H1 (cell line): ENCODE results near the gene TMEM147. TPM values are rescaled to one million over a fixed set of nuclear protein-coding genes. Genes with fewer than 3 reads are reported as not detected.
A peak's percentile ranks its signal among the peaks of the same experiment; 100 is the strongest.

Experiments used
- E2F6 ChIP-seq: IDR thresholded peaks from 2 replicates; pipeline ENCODE4 v1.6.1; 2012; ENCODE audit warnings: inconsistent platforms
- EP300 ChIP-seq, 2 experiments: IDR thresholded peaks; 1 replicate in 1 of 2; 2 replicates in 1 of 2; pipeline ENCODE4 v1.6.1; 2011 to 2012; ENCODE audit warnings: low read depth in 2 of 2, low read length in 2 of 2, mild to moderate bottlenecking in 2 of 2, borderline replicate concordance in 1 of 2, inconsistent platforms in 1 of 2, moderate library complexity in 1 of 2
- HDAC2 ChIP-seq, 2 experiments: fragments of 300-600 bp in 1 of 2; sonication (generic) in 1 of 2; IDR thresholded peaks; 2 replicates each; pipeline ENCODE4 v1.6.1; 2011 to 2012; ENCODE audit warnings: low read depth in 2 of 2, low read length in 2 of 2, mild to moderate bottlenecking in 2 of 2, moderate library complexity in 2 of 2, borderline replicate concordance in 1 of 2, inconsistent platforms in 1 of 2
- KDM5A ChIP-seq: fragments of 200-600 bp; IDR thresholded peaks from 2 replicates; pipeline ENCODE4 v1.7.1; 2012; ENCODE audit warnings: mild to moderate bottlenecking, low read length, inconsistent platforms, mixed read lengths
- POU5F1 ChIP-seq: IDR thresholded peaks from 2 replicates; pipeline ENCODE4 v1.6.1; 2011; ENCODE audit warnings: low read depth, mild to moderate bottlenecking, low read length, moderate library complexity
- SIRT6 ChIP-seq: IDR thresholded peaks from one replicate; pipeline ENCODE4 v1.7.1; 2012; ENCODE audit warnings: low read length, inconsistent platforms
- SIX5 ChIP-seq: IDR thresholded peaks from 2 replicates; pipeline ENCODE4 v1.6.1; 2011; ENCODE audit warnings: mild to moderate bottlenecking, low read depth, low read length
- TBP ChIP-seq: IDR thresholded peaks from 2 replicates; pipeline ENCODE4 v1.6.1; 2011; ENCODE audit warnings: low read depth, low read length, improper control_type of control experiment
- TEAD4 ChIP-seq: IDR thresholded peaks from 2 replicates; pipeline ENCODE4 v1.6.1; 2012; ENCODE audit warnings: low read depth, low read length, inconsistent platforms, mixed read lengths
- polyA plus RNA-seq, 7 experiments: library from polyadenylated mRNA; depleted of rRNA in 3 of 7; stranded (reverse) in 5 of 7; unstranded in 2 of 7; fragments of >200 nt in 5 of 7; fragments of 200-250 nt in 2 of 7; gene quantifications; 1 replicate in 5 of 7; 2 replicates in 1 of 7; 4 replicates in 1 of 7; pipeline versions ENCODE4 v1.2.1 to v1.2.3, GENCODE V29; 2011 to 2013; ENCODE audit warnings: missing spikeins in 2 of 7, mixed read lengths in 2 of 7
- total RNA-seq: library from RNA; stranded (reverse); fragmentation: NEBNext Ultra II Directional; extraction: Animal tissue kit (Norgen Biotek cat#: 25700); gene quantifications from 2 replicates; pipeline ENCODE4 v1.2.1, GENCODE V29; 2021
- TF ChIP-seq, protein P1 (sequence below): fragments of 300-600 bp; sonication (generic); IDR thresholded peaks from 2 replicates; pipeline ENCODE4 v1.7.1; 2012; ENCODE audit warnings: low read length, moderate library complexity, mild to moderate bottlenecking, inconsistent platforms; ENCODE audit not compliant: insufficient replicate concordance

TMEM147 gene
- total and polyA plus RNA-seq, 2 of the 8 experiments (the other 6 are each of a cell fraction or from before 2014, with no cell fraction given): 159 to 418 TPM

DNA sequence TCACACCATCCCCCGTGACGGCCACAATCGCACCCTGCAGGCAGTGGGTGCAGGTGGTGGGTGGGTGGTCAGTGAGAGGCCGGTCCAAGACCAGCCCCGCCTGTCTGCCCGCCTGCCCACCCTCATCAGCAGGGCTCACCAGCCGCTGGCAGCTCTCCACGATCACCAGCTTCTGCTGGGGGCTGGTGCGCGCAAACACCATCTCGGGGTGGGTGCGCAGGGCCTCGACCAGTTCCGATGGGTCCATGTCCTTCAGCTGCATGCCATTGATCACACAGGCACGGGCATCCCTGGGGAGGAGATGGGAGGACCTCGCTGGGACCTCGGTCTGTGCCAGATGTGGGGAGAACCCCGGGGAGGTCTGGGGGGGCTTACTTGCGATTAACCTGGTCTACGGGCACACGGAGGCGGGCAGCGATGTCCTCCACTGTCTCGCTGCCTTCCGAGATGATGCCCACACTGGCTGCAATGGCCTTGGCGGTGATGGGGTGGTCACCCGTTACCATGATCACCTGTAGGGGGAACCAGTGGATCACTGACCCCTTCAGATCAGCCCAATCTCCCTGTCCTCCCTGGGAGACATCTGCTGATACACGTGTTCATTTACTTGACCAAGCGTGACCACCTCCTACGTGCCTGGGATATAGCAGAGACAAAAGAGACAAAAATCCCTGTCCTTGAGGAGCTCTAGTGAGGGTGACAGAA, 10.0 kb downstream of the TMEM147 start (continued):
- TF ChIP-seq, protein P1, sequence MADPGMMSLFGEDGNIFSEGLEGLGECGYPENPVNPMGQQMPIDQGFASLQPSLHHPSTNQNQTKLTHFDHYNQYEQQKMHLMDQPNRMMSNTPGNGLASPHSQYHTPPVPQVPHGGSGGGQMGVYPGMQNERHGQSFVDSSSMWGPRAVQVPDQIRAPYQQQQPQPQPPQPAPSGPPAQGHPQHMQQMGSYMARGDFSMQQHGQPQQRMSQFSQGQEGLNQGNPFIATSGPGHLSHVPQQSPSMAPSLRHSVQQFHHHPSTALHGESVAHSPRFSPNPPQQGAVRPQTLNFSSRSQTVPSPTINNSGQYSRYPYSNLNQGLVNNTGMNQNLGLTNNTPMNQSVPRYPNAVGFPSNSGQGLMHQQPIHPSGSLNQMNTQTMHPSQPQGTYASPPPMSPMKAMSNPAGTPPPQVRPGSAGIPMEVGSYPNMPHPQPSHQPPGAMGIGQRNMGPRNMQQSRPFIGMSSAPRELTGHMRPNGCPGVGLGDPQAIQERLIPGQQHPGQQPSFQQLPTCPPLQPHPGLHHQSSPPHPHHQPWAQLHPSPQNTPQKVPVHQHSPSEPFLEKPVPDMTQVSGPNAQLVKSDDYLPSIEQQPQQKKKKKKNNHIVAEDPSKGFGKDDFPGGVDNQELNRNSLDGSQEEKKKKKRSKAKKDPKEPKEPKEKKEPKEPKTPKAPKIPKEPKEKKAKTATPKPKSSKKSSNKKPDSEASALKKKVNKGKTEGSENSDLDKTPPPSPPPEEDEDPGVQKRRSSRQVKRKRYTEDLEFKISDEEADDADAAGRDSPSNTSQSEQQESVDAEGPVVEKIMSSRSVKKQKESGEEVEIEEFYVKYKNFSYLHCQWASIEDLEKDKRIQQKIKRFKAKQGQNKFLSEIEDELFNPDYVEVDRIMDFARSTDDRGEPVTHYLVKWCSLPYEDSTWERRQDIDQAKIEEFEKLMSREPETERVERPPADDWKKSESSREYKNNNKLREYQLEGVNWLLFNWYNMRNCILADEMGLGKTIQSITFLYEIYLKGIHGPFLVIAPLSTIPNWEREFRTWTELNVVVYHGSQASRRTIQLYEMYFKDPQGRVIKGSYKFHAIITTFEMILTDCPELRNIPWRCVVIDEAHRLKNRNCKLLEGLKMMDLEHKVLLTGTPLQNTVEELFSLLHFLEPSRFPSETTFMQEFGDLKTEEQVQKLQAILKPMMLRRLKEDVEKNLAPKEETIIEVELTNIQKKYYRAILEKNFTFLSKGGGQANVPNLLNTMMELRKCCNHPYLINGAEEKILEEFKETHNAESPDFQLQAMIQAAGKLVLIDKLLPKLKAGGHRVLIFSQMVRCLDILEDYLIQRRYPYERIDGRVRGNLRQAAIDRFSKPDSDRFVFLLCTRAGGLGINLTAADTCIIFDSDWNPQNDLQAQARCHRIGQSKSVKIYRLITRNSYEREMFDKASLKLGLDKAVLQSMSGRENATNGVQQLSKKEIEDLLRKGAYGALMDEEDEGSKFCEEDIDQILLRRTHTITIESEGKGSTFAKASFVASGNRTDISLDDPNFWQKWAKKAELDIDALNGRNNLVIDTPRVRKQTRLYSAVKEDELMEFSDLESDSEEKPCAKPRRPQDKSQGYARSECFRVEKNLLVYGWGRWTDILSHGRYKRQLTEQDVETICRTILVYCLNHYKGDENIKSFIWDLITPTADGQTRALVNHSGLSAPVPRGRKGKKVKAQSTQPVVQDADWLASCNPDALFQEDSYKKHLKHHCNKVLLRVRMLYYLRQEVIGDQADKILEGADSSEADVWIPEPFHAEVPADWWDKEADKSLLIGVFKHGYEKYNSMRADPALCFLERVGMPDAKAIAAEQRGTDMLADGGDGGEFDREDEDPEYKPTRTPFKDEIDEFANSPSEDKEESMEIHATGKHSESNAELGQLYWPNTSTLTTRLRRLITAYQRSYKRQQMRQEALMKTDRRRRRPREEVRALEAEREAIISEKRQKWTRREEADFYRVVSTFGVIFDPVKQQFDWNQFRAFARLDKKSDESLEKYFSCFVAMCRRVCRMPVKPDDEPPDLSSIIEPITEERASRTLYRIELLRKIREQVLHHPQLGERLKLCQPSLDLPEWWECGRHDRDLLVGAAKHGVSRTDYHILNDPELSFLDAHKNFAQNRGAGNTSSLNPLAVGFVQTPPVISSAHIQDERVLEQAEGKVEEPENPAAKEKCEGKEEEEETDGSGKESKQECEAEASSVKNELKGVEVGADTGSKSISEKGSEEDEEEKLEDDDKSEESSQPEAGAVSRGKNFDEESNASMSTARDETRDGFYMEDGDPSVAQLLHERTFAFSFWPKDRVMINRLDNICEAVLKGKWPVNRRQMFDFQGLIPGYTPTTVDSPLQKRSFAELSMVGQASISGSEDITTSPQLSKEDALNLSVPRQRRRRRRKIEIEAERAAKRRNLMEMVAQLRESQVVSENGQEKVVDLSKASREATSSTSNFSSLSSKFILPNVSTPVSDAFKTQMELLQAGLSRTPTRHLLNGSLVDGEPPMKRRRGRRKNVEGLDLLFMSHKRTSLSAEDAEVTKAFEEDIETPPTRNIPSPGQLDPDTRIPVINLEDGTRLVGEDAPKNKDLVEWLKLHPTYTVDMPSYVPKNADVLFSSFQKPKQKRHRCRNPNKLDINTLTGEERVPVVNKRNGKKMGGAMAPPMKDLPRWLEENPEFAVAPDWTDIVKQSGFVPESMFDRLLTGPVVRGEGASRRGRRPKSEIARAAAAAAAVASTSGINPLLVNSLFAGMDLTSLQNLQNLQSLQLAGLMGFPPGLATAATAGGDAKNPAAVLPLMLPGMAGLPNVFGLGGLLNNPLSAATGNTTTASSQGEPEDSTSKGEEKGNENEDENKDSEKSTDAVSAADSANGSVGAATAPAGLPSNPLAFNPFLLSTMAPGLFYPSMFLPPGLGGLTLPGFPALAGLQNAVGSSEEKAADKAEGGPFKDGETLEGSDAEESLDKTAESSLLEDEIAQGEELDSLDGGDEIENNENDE: no peak
- TF ChIP-seq TEAD4 (no peak), POU5F1 (no peak), TBP (no peak), KDM5A (no peak), SIX5 (no peak), HDAC2 (IDR thresholded peaks at IDR 0.05; ENCODE audit: borderline replicate concordance in 1 of 2, low read depth in 2 of 2, low read length in 2 of 2) (no peak), EP300 (IDR thresholded peaks at IDR 0.05; ENCODE audit: borderline replicate concordance in 1 of 2, low read depth in 2 of 2, low read length in 2 of 2) (no peak), SIRT6 (no peak), E2F6 (0 out of 2 replicates have a peak, but pooled peaks have one; percentile 46)
